ENCODE measurements around the gene ARSB.

Gene ARSB

GRCh38 chr5:78958672-78959445 is 26.3 kb downstream of the ARSB start:
- no peaks in the 10 kb centered on the region for H3K36me3 ChIP-seq (ENCODE audit: control insufficient read depth, low read length)
- H3F3A ChIP-seq (ENCODE audit: control insufficient read depth, insufficient read depth) = no peaks in the 10 kb centered on the region
- H3K9me2 ChIP-seq (replicated peaks; ENCODE audit: control insufficient read depth, low read length) = no peaks in the 10 kb centered on the region
- TF ChIP-seq CTCF (IDR thresholded peaks at IDR 0.05; ENCODE audit: low read depth, low read length, poor library complexity, severe bottlenecking) (no peak), EZH2phosphoT487 (IDR thresholded peaks at IDR 0.05; ENCODE audit: borderline replicate concordance, low read length) (no peak)
- H3K79me2 ChIP-seq (ENCODE audit: control insufficient read depth, low read length) = no peaks in the 10 kb centered on the region
- H3K27ac ChIP-seq (ENCODE audit: low read depth, low read length) = no peak overlapping the region
- no peaks in the 10 kb centered on the region for H4K20me1 ChIP-seq (ENCODE audit: control insufficient read depth, insufficient read depth, low read depth, low read length)
- H3K4me1 ChIP-seq (ENCODE audit: control insufficient read depth, low read length) = no peaks in the 10 kb centered on the region
- H3K9me3 ChIP-seq (ENCODE audit: control insufficient read depth, insufficient read depth, low read length) = no peaks in the 10 kb centered on the region
- H3K27me3 ChIP-seq (ENCODE audit: control insufficient read depth, low read length) = no peaks in the 10 kb centered on the region
- H3K4me2 ChIP-seq (ENCODE audit: low read length) = no peak overlapping the region
- H3K4me3 ChIP-seq (ENCODE audit: low read length) = no peak overlapping the region

GRCh38 chr5:78956901-78957300 is 28.2 kb downstream of the ARSB start:
- H3K4me2 ChIP-seq (ENCODE audit: low read length) = no peak overlapping the region
- H3K27me3 ChIP-seq (ENCODE audit: control insufficient read depth, low read length) = no peaks in the 10 kb centered on the region
- no peak overlapping the region for H3K4me3 ChIP-seq (ENCODE audit: low read length)
- TF ChIP-seq CTCF (IDR thresholded peaks at IDR 0.05; ENCODE audit: low read depth, low read length, poor library complexity, severe bottlenecking) (no peak), EZH2phosphoT487 (IDR thresholded peaks at IDR 0.05; ENCODE audit: borderline replicate concordance, low read length) (no peak)
- no peaks in the 10 kb centered on the region for H3K36me3 ChIP-seq (ENCODE audit: control insufficient read depth, low read length)
- no peaks in the 10 kb centered on the region for H3F3A ChIP-seq (ENCODE audit: control insufficient read depth, insufficient read depth)
- no peaks in the 10 kb centered on the region for H3K9me3 ChIP-seq (ENCODE audit: control insufficient read depth, insufficient read depth, low read length)
- H3K27ac ChIP-seq (ENCODE audit: low read depth, low read length) = no peak overlapping the region
- no peaks in the 10 kb centered on the region for H3K4me1 ChIP-seq (ENCODE audit: control insufficient read depth, low read length)
- no peaks in the 10 kb centered on the region for H4K20me1 ChIP-seq (ENCODE audit: control insufficient read depth, insufficient read depth, low read depth, low read length)
- no peaks in the 10 kb centered on the region for H3K79me2 ChIP-seq (ENCODE audit: control insufficient read depth, low read length)
- H3K9me2 ChIP-seq (replicated peaks; ENCODE audit: control insufficient read depth, low read length) = no peaks in the 10 kb centered on the region

- Histone ChIP-seq H3K4me3 (ENCODE audit: low read length) (no peak overlapping the region), H4K20me1 (ENCODE audit: control insufficient read depth, insufficient read depth, low read depth, low read length) (no peaks in the 10 kb centered on the region), H3K27ac (ENCODE audit: low read depth, low read length) (no peak overlapping the region), H3F3A (ENCODE audit: control insufficient read depth, insufficient read depth) (no peaks in the 10 kb centered on the region), H3K9me3 (ENCODE audit: control insufficient read depth, insufficient read depth, low read length) (no peaks in the 10 kb centered on the region), H3K27me3 (ENCODE audit: control insufficient read depth, low read length) (no peaks in the 10 kb centered on the region), H3K36me3 (ENCODE audit: control insufficient read depth, low read length) (no peaks in the 10 kb centered on the region), H3K4me2 (ENCODE audit: low read length) (no peak overlapping the region), H3K79me2 (ENCODE audit: control insufficient read depth, low read length) (no peaks in the 10 kb centered on the region), H3K9me2 (replicated peaks; ENCODE audit: control insufficient read depth, low read length) (no peaks in the 10 kb centered on the region), H3K4me1 (ENCODE audit: control insufficient read depth, low read length) (no peaks in the 10 kb centered on the region)
- TF ChIP-seq CTCF (IDR thresholded peaks at IDR 0.05; ENCODE audit: low read depth, low read length, poor library complexity, severe bottlenecking) = no peak
- TF ChIP-seq EZH2phosphoT487 (IDR thresholded peaks at IDR 0.05; ENCODE audit: borderline replicate concordance, low read length) = no peak
These were observed 31.9 kb downstream of the ARSB start for GRCh38 chr5:78953092-78953800.
